H9 (cell line): ENCODE measurements around the gene SREBF2. TPM values are rescaled to one million over a fixed set of nuclear protein-coding genes. Genes with fewer than 3 reads are reported as not detected.

Experiments used
- DNase-seq: peaks from one replicate; pipeline ENCODE4 v3.0.0-alpha.2; 2017
- H2AFZ ChIP-seq: one replicate; pipeline ENCODE4 v1.6.1; 2013; ENCODE audit warnings: mild to moderate bottlenecking, low read length, control low read depth, moderate library complexity
- H2AK5ac ChIP-seq: 2 replicates; pipeline ENCODE4 v1.6.1; 2013; ENCODE audit warnings: low read length, control low read depth, mixed read lengths; ENCODE audit not compliant: insufficient read length
- H2BK120ac ChIP-seq: one replicate; pipeline ENCODE4 v1.6.1; 2013; ENCODE audit warnings: low read depth, mild to moderate bottlenecking, low read length, control low read depth, inconsistent platforms; ENCODE audit not compliant: poor library complexity, severe bottlenecking
- H2BK12ac ChIP-seq: 2 replicates; pipeline ENCODE4 v1.6.1; 2013; ENCODE audit warnings: low read length, control low read depth, mixed read lengths, low read depth; ENCODE audit not compliant: insufficient read length
- H2BK15ac ChIP-seq: 2 replicates; pipeline ENCODE4 v1.6.1; 2013; ENCODE audit warnings: low read depth, low read length, control low read depth
- H2BK20ac ChIP-seq: one replicate; pipeline ENCODE4 v1.6.1; 2013; ENCODE audit warnings: low read depth, mild to moderate bottlenecking, low read length, control low read depth, inconsistent platforms; ENCODE audit not compliant: poor library complexity, severe bottlenecking
- H2BK5ac ChIP-seq: 2 replicates; pipeline ENCODE4 v1.6.1; 2013; ENCODE audit warnings: low read length, control low read depth, mixed read lengths; ENCODE audit not compliant: insufficient read length
- H3K14ac ChIP-seq: 2 replicates; pipeline ENCODE4 v1.6.1; 2013; ENCODE audit warnings: low read length, control low read depth; ENCODE audit not compliant: insufficient read depth
- H3K18ac ChIP-seq: 2 replicates; pipeline ENCODE4 v1.6.1; 2013; ENCODE audit warnings: low read depth, mild to moderate bottlenecking, mixed read lengths, low read length, control low read depth; ENCODE audit not compliant: insufficient read length
- H3K23ac ChIP-seq: 2 replicates; pipeline ENCODE4 v1.6.1; 2013; ENCODE audit warnings: low read length, control low read depth, mixed read lengths, low read depth; ENCODE audit not compliant: insufficient read length
- H3K23me2 ChIP-seq: 2 replicates; pipeline ENCODE4 v1.6.1; 2013; ENCODE audit warnings: low read depth, mild to moderate bottlenecking, mixed read lengths, low read length, control low read depth; ENCODE audit not compliant: insufficient read length, poor library complexity, severe bottlenecking
- H3K27ac ChIP-seq: 2 replicates; pipeline ENCODE4 v1.5.1; 2013; ENCODE audit warnings: low read length, control low read depth, mixed read lengths, low read depth; ENCODE audit not compliant: insufficient read length
- H3K27me3 ChIP-seq: 2 replicates; pipeline ENCODE4 v1.6.1; 2013; ENCODE audit warnings: low read length, control low read depth, inconsistent platforms; ENCODE audit not compliant: insufficient read depth
- H3K4ac ChIP-seq: 2 replicates; pipeline ENCODE4 v1.6.1; 2013; ENCODE audit warnings: low read depth, mild to moderate bottlenecking, control low read depth, inconsistent platforms, low read length, moderate library complexity
- H3K4me1 ChIP-seq: 2 replicates; pipeline ENCODE4 v1.6.1; 2013; ENCODE audit warnings: low read length, control low read depth, inconsistent platforms; ENCODE audit not compliant: insufficient read depth
- H3K4me2 ChIP-seq: 2 replicates; pipeline ENCODE4 v1.6.1; 2013; ENCODE audit warnings: low read length, control low read depth, mixed read lengths; ENCODE audit not compliant: insufficient read length, insufficient read depth
- H3K56ac ChIP-seq: 2 replicates; pipeline ENCODE4 v1.6.1; 2013; ENCODE audit warnings: low read depth, mild to moderate bottlenecking, mixed read lengths, low read length, control low read depth; ENCODE audit not compliant: insufficient read length
- H3K79me1 ChIP-seq: 2 replicates; pipeline ENCODE4 v1.6.1; 2013; ENCODE audit warnings: low read depth, mild to moderate bottlenecking, moderate library complexity, low read length, control low read depth, inconsistent platforms; ENCODE audit not compliant: insufficient read depth, poor library complexity, severe bottlenecking
- H3K79me2 ChIP-seq: 2 replicates; pipeline ENCODE4 v1.6.1; 2013; ENCODE audit warnings: low read length, control low read depth, inconsistent platforms; ENCODE audit not compliant: insufficient read depth
- H3K9ac ChIP-seq: 2 replicates; pipeline ENCODE4 v1.6.1; 2013; ENCODE audit warnings: low read length, control low read depth, mixed read lengths; ENCODE audit not compliant: insufficient read length; ENCODE audit errors: extremely low read depth
- H3K9me3 ChIP-seq: one replicate; pipeline ENCODE4 v1.6.1; 2013; ENCODE audit warnings: low read depth, low read length, inconsistent platforms; ENCODE audit not compliant: control insufficient read depth
- H3T11ph ChIP-seq: one replicate; pipeline ENCODE4 v1.6.1; 2013; ENCODE audit warnings: mild to moderate bottlenecking, low read length, control low read depth, inconsistent platforms
- H4K20me1 ChIP-seq: one replicate; pipeline ENCODE4 v1.6.1; 2013; ENCODE audit not compliant: control insufficient read depth, insufficient read length, insufficient read depth
- H4K5ac ChIP-seq: 2 replicates; pipeline ENCODE4 v1.6.1; 2013; ENCODE audit warnings: low read depth, mild to moderate bottlenecking, mixed read lengths, low read length, control low read depth; ENCODE audit not compliant: insufficient read length
- H4K8ac ChIP-seq: replicated peaks from 2 replicates; pipeline ENCODE4 v1.6.1; 2013; ENCODE audit warnings: low read length, control low read depth, mixed read lengths, low read depth; ENCODE audit not compliant: insufficient read length
- H4K91ac ChIP-seq: 2 replicates; pipeline ENCODE4 v1.6.1; 2013; ENCODE audit warnings: low read depth, mild to moderate bottlenecking, moderate library complexity, mixed read lengths, low read length, control low read depth; ENCODE audit not compliant: insufficient read length
- H3K27ac Mint-ChIP-seq, 3 experiments: 2 replicates in 2 of 3; 3 replicates in 1 of 3; pipeline ENCODE4 v1.8.0; 2020 to 2021; ENCODE audit warnings: mixed read lengths in 3 of 3, mild to moderate bottlenecking in 1 of 3, moderate library complexity in 1 of 3
- H3K27me3 Mint-ChIP-seq: 2 replicates; pipeline ENCODE4 v1.8.0; 2021; ENCODE audit warnings: low read depth, mild to moderate bottlenecking, moderate library complexity, mixed read lengths
- H3K36me3 Mint-ChIP-seq, 3 experiments: 2 replicates in 2 of 3; 3 replicates in 1 of 3; pipeline ENCODE4 v1.8.0; 2020 to 2021; ENCODE audit warnings: low read depth in 3 of 3, mixed read lengths in 3 of 3; ENCODE audit not compliant: insufficient read depth in 1 of 3
- H3K4me1 Mint-ChIP-seq, 2 experiments: 2 replicates each; pipeline ENCODE4 v1.8.0; 2020; ENCODE audit warnings: mixed read lengths in 2 of 2
- H3K4me3 Mint-ChIP-seq, 2 experiments: 2 replicates in 1 of 2; 3 replicates in 1 of 2; pipeline ENCODE4 v1.8.0; 2020 to 2021; ENCODE audit warnings: mild to moderate bottlenecking in 2 of 2, mixed read lengths in 2 of 2, moderate library complexity in 1 of 2
- H3K9me3 Mint-ChIP-seq, 2 experiments: 2 replicates in 1 of 2; 3 replicates in 1 of 2; pipeline ENCODE4 v1.8.0; 2020; ENCODE audit warnings: mild to moderate bottlenecking in 2 of 2, mixed read lengths in 2 of 2, moderate library complexity in 1 of 2
- CTCF ChIP-seq: fragments of 200-600 bp; sonication (generic); conservative IDR thresholded peaks from 3 replicates; pipeline ENCODE4 v1.8.0; 2021; ENCODE audit warnings: antibody characterized with exemption, mild to moderate bottlenecking
- WGBS: extraction: QIAGEN DNeasy Blood & Tissue Kit; methylation state at CpG from one replicate; pipeline ENCODE4 v1.1.7; 2013; ENCODE audit warnings: missing lambda C conversion rate, low lambda C conversion rate, mixed read lengths; ENCODE audit not compliant: insufficient read length; ENCODE audit errors: extremely low coverage; 5-methylcytosine and 5-hydroxymethylcytosine counted together
- total RNA-seq: library from RNA; stranded (reverse); gene quantifications from 2 replicates; pipeline ENCODE4 v1.2.1, GENCODE V29; 2021

The SREBF2 gene
- total RNA-seq, 1 experiment from 2014 or later: 146 TPM

- Histone ChIP-seq H3K56ac (no peak overlapping the region), H4K8ac (no peak overlapping the region), H3K79me2 (peaks cover 75% of the 10 kb centered on the region), H3K9ac (no peak overlapping the region), H3K27me3 (no peaks in the 10 kb centered on the region), H2BK12ac (no peak overlapping the region), H3K79me1 (peaks cover 9% of the 10 kb centered on the region), H4K20me1 (no peaks in the 10 kb centered on the region), H3K4me2 (no peak overlapping the region), H3K14ac (no peak overlapping the region), H3K18ac (no peak overlapping the region), H4K91ac (no peak overlapping the region), H2BK120ac (no peak overlapping the region), H3K4me1 (peaks cover 29% of the 10 kb centered on the region), H3K27ac (no peak overlapping the region), H3K23me2 (no peaks in the 10 kb centered on the region), H4K5ac (no peak overlapping the region), H3K23ac (no peak overlapping the region), H2BK15ac (no peak overlapping the region), H2BK20ac (no peak overlapping the region), H2AK5ac (no peak overlapping the region), H3K9me3 (no peaks in the 10 kb centered on the region), H3T11ph (no peak overlapping the region), H2AFZ (no peak overlapping the region), H2BK5ac (no peak overlapping the region), H3K4ac (no peak overlapping the region)
- no CpG with 5 or more reads among the region's 1 CpG for WGBS
- H3K4me1 Mint-ChIP-seq: peaks cover 49 to 55% of the 10 kb centered on the region in 2 experiments
- H3K9me3 Mint-ChIP-seq: no peaks in the 10 kb centered on the region
- H3K4me3 Mint-ChIP-seq: peak overlapping the region in 1 of 2 experiments; percentile 5; a peak in 1 of 5 replicates
- H3K27me3 Mint-ChIP-seq: no peaks in the 10 kb centered on the region
- peaks cover 8 to 37% (median 26%) of the 10 kb centered on the region in 3 experiments; a peak in 6 of 7 replicates for H3K36me3 Mint-ChIP-seq
- peak overlapping the region; percentile 42 to 89 (median 63); a peak in 4 of 7 replicates for H3K27ac Mint-ChIP-seq
- DNase-seq: no peak
- no peak for TF ChIP-seq CTCF
Observed at GRCh38 chr22:41844036-41844435, 11.1 kb downstream of the SREBF2 start.
